C4-2B (cell line): ENCODE results near the gene DLG2.

ENCODE experiments used
- ZFX ChIP-seq: fragments of 450-650 bp; IDR thresholded peaks from 2 replicates; pipeline ENCODE4 v1.6.1; 2017
- TF ChIP-seq, protein P1 (sequence below): fragments of 450-650 bp; conservative IDR thresholded peaks from 2 replicates; pipeline ENCODE4 v1.5.1; 2017; ENCODE audit warnings: mild to moderate bottlenecking

DNA sequence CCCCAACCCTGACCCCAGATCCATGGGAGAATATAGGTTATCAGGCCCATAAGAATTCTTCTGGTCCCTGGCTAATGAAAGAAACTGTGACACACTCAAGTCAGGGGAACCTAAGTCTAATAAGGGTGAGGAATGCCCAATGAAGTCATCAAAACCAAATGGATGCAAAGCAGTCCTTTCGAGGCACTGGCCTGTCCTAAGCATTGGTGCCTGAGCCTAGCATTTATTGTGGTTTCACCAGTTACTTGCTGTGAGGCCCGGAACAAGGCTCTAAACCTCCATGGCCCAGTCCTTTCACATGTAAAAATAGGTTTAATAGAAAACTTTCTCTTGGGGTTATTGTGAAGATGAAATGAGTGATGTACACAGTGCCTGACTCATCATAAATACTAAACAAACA lies 712.6 kb downstream of the DLG2 start:
- TF ChIP-seq, protein P1, sequence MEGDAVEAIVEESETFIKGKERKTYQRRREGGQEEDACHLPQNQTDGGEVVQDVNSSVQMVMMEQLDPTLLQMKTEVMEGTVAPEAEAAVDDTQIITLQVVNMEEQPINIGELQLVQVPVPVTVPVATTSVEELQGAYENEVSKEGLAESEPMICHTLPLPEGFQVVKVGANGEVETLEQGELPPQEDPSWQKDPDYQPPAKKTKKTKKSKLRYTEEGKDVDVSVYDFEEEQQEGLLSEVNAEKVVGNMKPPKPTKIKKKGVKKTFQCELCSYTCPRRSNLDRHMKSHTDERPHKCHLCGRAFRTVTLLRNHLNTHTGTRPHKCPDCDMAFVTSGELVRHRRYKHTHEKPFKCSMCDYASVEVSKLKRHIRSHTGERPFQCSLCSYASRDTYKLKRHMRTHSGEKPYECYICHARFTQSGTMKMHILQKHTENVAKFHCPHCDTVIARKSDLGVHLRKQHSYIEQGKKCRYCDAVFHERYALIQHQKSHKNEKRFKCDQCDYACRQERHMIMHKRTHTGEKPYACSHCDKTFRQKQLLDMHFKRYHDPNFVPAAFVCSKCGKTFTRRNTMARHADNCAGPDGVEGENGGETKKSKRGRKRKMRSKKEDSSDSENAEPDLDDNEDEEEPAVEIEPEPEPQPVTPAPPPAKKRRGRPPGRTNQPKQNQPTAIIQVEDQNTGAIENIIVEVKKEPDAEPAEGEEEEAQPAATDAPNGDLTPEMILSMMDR = no peak
- TF ChIP-seq ZFX = no peak
